Measurements from ENCODE around the gene TTC4. TPM values are rescaled to one million over a fixed set of nuclear protein-coding genes. Genes with fewer than 3 reads are reported as not detected.

The TTC4 gene
- total and polyA plus RNA-seq, 2 of the 4 experiments (the other 2 are of a cell fraction): 21.6 to 27.1 TPM

GRCh38 chr1:54754045-54754444, 38.4 kb downstream of the TTC4 start:
- Histone ChIP-seq H3K9ac (ENCODE audit: low read depth, low read length) (no peak overlapping the region), H3K9me3 (ENCODE audit: control insufficient read depth, insufficient read depth, low read length) (no peaks in the 10 kb centered on the region), H4K8ac (ENCODE audit: low read depth in 2 of 2, low read length in 2 of 2) (no peak overlapping the region), H3K4me3 (ENCODE audit: insufficient read depth, low read depth, low read length) (no peak overlapping the region), H3K56ac (ENCODE audit: extremely low read depth, insufficient read depth, low read length) (no peak overlapping the region), H4K20me1 (ENCODE audit: insufficient read depth, low read length) (no peaks in the 10 kb centered on the region), H3K18ac (ENCODE audit: low read depth, low read length) (no peak overlapping the region), H2BK5ac (ENCODE audit: low read depth, low read length, poor library complexity, severe bottlenecking) (no peak overlapping the region), H3K79me1 (ENCODE audit: low read depth in 1 of 2, low read length in 2 of 2) (no peaks in the 10 kb centered on the region; a peak in 1 of 4 replicates), H2AK9ac (replicated peaks; ENCODE audit: low read depth, low read length, poor library complexity) (no peak overlapping the region), H4K5ac (ENCODE audit: low read depth, low read length) (no peak overlapping the region), H3K36me3 (ENCODE audit: control insufficient read depth, insufficient read depth, low read length) (peaks cover 12% of the 10 kb centered on the region), H2BK120ac (ENCODE audit: low read depth, low read length) (no peak overlapping the region), H3K27me3 (ENCODE audit: control insufficient read depth, insufficient read depth, low read length) (peaks cover 1% of the 10 kb centered on the region; the same call in 1 of the 2 replicates), H2BK20ac (ENCODE audit: low read depth, low read length) (no peak overlapping the region), H2AFZ (replicated peaks; ENCODE audit: low read length, poor library complexity) (no peak overlapping the region), H3K9me1 (ENCODE audit: insufficient read depth, low read length) (no peaks in the 10 kb centered on the region), H4K91ac (ENCODE audit: insufficient read depth, low read depth, low read length) (no peak overlapping the region), H3K23ac (ENCODE audit: low read depth, low read length) (no peak overlapping the region), H3K4ac (ENCODE audit: low read depth, low read length) (no peak overlapping the region), H2BK15ac (ENCODE audit: low read depth, low read length) (no peak overlapping the region), H3K4me2 (ENCODE audit: low read depth, low read length) (no peak overlapping the region), H3K4me1 (ENCODE audit: control insufficient read depth, insufficient read depth, low read length) (no peaks in the 10 kb centered on the region), H2AK5ac (ENCODE audit: low read depth, low read length) (no peak overlapping the region), H3K14ac (replicated peaks; ENCODE audit: low read depth, low read length) (no peak overlapping the region), H3K27ac (ENCODE audit: insufficient read depth, low read length) (no peak overlapping the region)
- intact Hi-C loops (cut with micrococcal nuclease) (no loop called here), in situ Hi-C loops (cut with MboI; ENCODE audit: low sequenced_read_pairs) (no loop called here), dilution Hi-C loops (cut with HindIII; ENCODE audit: low sequenced_read_pairs, unreplicated experiment) (no loop called here)
- BruUV-seq (replicated peaks): no TSS peak
- WGBS, 2 experiments (ENCODE audit: extremely low coverage in 2 of 2, insufficient read length in 1 of 2): 95% methylated on average over 20 of the region's 22 CpGs; no CpG with 5 or more reads in 1 of the 2 experiments
- no peak for DNase-seq
- POLR2A ChIA-PET (ENCODE audit: unreplicated experiment): no interaction called here
- no peak for ATAC-seq (ENCODE audit: low read depth)
- CTCF ChIA-PET: no interaction called here
- TF ChIP-seq BHLHE40 (IDR thresholded peaks at IDR 0.05; ENCODE audit: low read depth, low read length) (no peak), FOS (IDR thresholded peaks at IDR 0.05; ENCODE audit: low read depth, low read length) (no peak), RAD21 (IDR thresholded peaks at IDR 0.05; ENCODE audit: low read length) (no peak), MAFK (IDR thresholded peaks at IDR 0.05; ENCODE audit: low read depth, low read length) (no peak), CHD1 (IDR thresholded peaks at IDR 0.05; ENCODE audit: low read depth, low read length) (no peak), CTCF (conservative IDR thresholded peaks at IDR 0.05; ENCODE audit: low read depth, low read length) (no peak), RCOR1 (IDR thresholded peaks at IDR 0.05; ENCODE audit: insufficient replicate concordance, low read length) (no peak), MAZ (IDR thresholded peaks at IDR 0.05; ENCODE audit: borderline replicate concordance, low read depth, low read length) (no peak), CEBPB (IDR thresholded peaks at IDR 0.05; ENCODE audit: low read depth, low read length) (no peak), NFE2L2 (IDR thresholded peaks at IDR 0.05; ENCODE audit: low read depth, low read length) (no peak)
- TF ChIP-seq, protein P1, sequence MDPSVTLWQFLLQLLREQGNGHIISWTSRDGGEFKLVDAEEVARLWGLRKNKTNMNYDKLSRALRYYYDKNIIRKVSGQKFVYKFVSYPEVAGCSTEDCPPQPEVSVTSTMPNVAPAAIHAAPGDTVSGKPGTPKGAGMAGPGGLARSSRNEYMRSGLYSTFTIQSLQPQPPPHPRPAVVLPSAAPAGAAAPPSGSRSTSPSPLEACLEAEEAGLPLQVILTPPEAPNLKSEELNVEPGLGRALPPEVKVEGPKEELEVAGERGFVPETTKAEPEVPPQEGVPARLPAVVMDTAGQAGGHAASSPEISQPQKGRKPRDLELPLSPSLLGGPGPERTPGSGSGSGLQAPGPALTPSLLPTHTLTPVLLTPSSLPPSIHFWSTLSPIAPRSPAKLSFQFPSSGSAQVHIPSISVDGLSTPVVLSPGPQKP (IDR thresholded peaks at IDR 0.05; ENCODE audit: borderline replicate concordance, low read depth, low read length): no peak
- TF ChIP-seq, protein P2, sequence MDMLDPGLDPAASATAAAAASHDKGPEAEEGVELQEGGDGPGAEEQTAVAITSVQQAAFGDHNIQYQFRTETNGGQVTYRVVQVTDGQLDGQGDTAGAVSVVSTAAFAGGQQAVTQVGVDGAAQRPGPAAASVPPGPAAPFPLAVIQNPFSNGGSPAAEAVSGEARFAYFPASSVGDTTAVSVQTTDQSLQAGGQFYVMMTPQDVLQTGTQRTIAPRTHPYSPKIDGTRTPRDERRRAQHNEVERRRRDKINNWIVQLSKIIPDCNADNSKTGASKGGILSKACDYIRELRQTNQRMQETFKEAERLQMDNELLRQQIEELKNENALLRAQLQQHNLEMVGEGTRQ (IDR thresholded peaks at IDR 0.05; ENCODE audit: low read depth, low read length): no peak

Data from IMR-90 (cell line).